ENCODE data around the gene MKLN1. TPM values are rescaled to one million over a fixed set of nuclear protein-coding genes. Genes with fewer than 3 reads are reported as not detected.
A peak's percentile ranks its signal among the peaks of the same experiment; 100 is the strongest.

Gene MKLN1
- total RNA-seq, 4 donors from 2014 or later = 37.9 to 55.2 (median 41.3) TPM

- peak; percentile 42 for DNase-seq (ENCODE audit: extremely low spot score)
- TF ChIP-seq, protein P1, sequence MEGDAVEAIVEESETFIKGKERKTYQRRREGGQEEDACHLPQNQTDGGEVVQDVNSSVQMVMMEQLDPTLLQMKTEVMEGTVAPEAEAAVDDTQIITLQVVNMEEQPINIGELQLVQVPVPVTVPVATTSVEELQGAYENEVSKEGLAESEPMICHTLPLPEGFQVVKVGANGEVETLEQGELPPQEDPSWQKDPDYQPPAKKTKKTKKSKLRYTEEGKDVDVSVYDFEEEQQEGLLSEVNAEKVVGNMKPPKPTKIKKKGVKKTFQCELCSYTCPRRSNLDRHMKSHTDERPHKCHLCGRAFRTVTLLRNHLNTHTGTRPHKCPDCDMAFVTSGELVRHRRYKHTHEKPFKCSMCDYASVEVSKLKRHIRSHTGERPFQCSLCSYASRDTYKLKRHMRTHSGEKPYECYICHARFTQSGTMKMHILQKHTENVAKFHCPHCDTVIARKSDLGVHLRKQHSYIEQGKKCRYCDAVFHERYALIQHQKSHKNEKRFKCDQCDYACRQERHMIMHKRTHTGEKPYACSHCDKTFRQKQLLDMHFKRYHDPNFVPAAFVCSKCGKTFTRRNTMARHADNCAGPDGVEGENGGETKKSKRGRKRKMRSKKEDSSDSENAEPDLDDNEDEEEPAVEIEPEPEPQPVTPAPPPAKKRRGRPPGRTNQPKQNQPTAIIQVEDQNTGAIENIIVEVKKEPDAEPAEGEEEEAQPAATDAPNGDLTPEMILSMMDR (IDR thresholded peaks at IDR 0.05) = no peak
- TF ChIP-seq POLR2AphosphoS5 (IDR thresholded peaks at IDR 0.05) (no peak), POLR2A (IDR thresholded peaks at IDR 0.05; ENCODE audit: low read depth) (no peak), EP300 (IDR thresholded peaks at IDR 0.05) (no peak)
- no peaks in the 10 kb centered on the region for H3K36me3 ChIP-seq
- intact Hi-C loops (cut with DNase I) = no loop called here
- H3K4me3 ChIP-seq = no peak overlapping the region
- H3K27me3 ChIP-seq = no peaks in the 10 kb centered on the region
- no peak overlapping the region for H3K27ac ChIP-seq (replicated peaks in 1 of 4)
- H3K9me3 ChIP-seq = peaks cover 0 to 5% (median 0%) of the 10 kb centered on the region in 4 donors
- peaks cover 0 to 7% (median 6%) of the 10 kb centered on the region in 4 donors for H3K4me1 ChIP-seq
Measured at GRCh38 chr7:131306777-131307176, 20.9 kb upstream of the MKLN1 start.

DNA sequence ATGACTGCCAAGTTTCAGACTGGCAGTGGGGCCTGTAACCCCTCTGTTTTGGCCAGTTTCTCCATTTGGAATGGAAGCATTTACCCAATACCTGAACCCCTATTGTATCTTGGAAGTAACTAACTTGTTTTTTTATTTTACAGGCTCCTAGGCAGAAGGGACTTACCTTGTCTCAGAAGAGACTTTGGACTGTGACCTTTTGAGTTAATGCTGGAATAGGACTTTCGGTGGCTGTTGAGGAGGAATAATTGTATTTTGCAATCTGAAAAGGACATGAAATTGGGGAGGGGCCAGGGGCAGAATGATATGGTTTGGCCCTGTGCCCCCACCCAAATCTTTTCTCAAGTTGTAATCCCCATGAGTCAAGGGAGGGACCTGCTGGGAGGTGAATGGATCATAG lies 20.0 kb upstream of the MKLN1 start:
- TF ChIP-seq, protein P1 (IDR thresholded peaks at IDR 0.05) = no peak
- TF ChIP-seq POLR2AphosphoS5 (IDR thresholded peaks at IDR 0.05) = no peak
- no peak for TF ChIP-seq POLR2A (IDR thresholded peaks at IDR 0.05; ENCODE audit: low read depth)
- TF ChIP-seq EP300 (IDR thresholded peaks at IDR 0.05) = no peak
- intact Hi-C loops (cut with DNase I) = no loop called here
- Histone ChIP-seq H3K4me1 (peaks cover 0 to 6% (median 5%) of the 10 kb centered on the region in 4 donors), H3K27me3 (no peaks in the 10 kb centered on the region), H3K9me3 (peaks cover 0 to 6% (median 0%) of the 10 kb centered on the region in 4 donors), H3K36me3 (no peaks in the 10 kb centered on the region), H3K4me3 (no peak overlapping the region), H3K27ac (replicated peaks in 1 of 4) (no peak overlapping the region)
- whole genome bisulfite sequencing = 90% methylated on average over 1 of the region's 1 CpG
- DNase-seq (ENCODE audit: extremely low spot score) = peak; percentile 42

DNA sequence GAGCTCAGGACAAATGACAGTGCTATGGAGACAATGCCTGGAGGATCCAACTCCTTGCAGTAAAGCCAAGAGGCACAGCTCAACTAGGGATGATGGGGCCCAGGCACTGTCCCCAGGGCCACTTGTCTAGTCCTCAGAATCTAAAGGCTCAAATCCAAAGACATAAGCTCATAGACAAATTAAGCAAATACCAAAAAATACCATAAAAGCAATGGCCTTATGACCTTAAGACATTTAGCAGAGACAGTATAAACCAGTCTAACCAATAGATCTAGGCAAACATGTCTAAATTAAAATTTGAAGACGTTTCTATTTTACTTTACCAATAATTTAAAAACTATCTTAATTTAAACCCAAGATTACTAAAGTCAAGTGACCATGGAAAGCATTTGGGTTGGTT lies 14.8 kb upstream of the MKLN1 start:
- Histone ChIP-seq H3K4me1 (no peaks in the 10 kb centered on the region), H3K27ac (replicated peaks in 1 of 4) (no peak overlapping the region), H3K4me3 (no peak overlapping the region), H3K9me3 (peaks cover 0 to 6% (median 0%) of the 10 kb centered on the region in 4 donors), H3K27me3 (no peaks in the 10 kb centered on the region), H3K36me3 (no peaks in the 10 kb centered on the region)
- DNase-seq (ENCODE audit: extremely low spot score) = no peak
- 58% methylated on average over 1 of the region's 1 CpG for WGBS
- intact Hi-C loops (cut with DNase I) = no loop called here
- no peak for TF ChIP-seq EP300 (IDR thresholded peaks at IDR 0.05)
- TF ChIP-seq POLR2A (IDR thresholded peaks at IDR 0.05; ENCODE audit: low read depth) = no peak
- TF ChIP-seq POLR2AphosphoS5 (IDR thresholded peaks at IDR 0.05) = no peak
- TF ChIP-seq, protein P1 (IDR thresholded peaks at IDR 0.05) = no peak

- intact Hi-C loops (cut with DNase I) = no loop called here
- Histone ChIP-seq H3K36me3 (no peaks in the 10 kb centered on the region), H3K27ac (replicated peaks in 1 of 4) (no peak overlapping the region), H3K27me3 (no peaks in the 10 kb centered on the region), H3K4me1 (no peaks in the 10 kb centered on the region), H3K4me3 (no peak overlapping the region), H3K9me3 (no peaks in the 10 kb centered on the region)
- no peak for TF ChIP-seq EP300 (IDR thresholded peaks at IDR 0.05)
- no peak for TF ChIP-seq POLR2AphosphoS5 (IDR thresholded peaks at IDR 0.05)
- no peak for TF ChIP-seq POLR2A (IDR thresholded peaks at IDR 0.05; ENCODE audit: low read depth)
- TF ChIP-seq, protein P1 (IDR thresholded peaks at IDR 0.05) = no peak
- no peak for DNase-seq (ENCODE audit: extremely low spot score)
Measured at GRCh38 chr7:131320603-131321002, 7.1 kb upstream of the MKLN1 start.

- Histone ChIP-seq H3K4me3 (no peak overlapping the region), H3K27me3 (no peaks in the 10 kb centered on the region), H3K27ac (replicated peaks in 1 of 4) (no peak overlapping the region), H3K4me1 (peaks cover 3 to 5% (median 4%) of the 10 kb centered on the region in 4 donors), H3K9me3 (no peaks in the 10 kb centered on the region), H3K36me3 (no peaks in the 10 kb centered on the region)
- DNase-seq (ENCODE audit: extremely low spot score) = no peak
- TF ChIP-seq, protein P1 (IDR thresholded peaks at IDR 0.05) = no peak
- no peak for TF ChIP-seq POLR2A (IDR thresholded peaks at IDR 0.05; ENCODE audit: low read depth)
- TF ChIP-seq POLR2AphosphoS5 (IDR thresholded peaks at IDR 0.05) = no peak
- no peak for TF ChIP-seq EP300 (IDR thresholded peaks at IDR 0.05)
- intact Hi-C loops (cut with DNase I) = no loop called here
Measured at GRCh38 chr7:131321656-131322055, 6.0 kb upstream of the MKLN1 start.

Measured in esophagus muscularis mucosa (tissue), 4 donors.